HG03159 (cell line): ENCODE data around the gene KCTD19.

Experiments
- ATAC-seq: cut with Tn5 transposase; IDR thresholded peaks from one replicate; pipeline ENCODE4 v1.9.1; 2021; ENCODE audit warnings: mild to moderate bottlenecking, moderate library complexity; ENCODE audit not compliant: unreplicated experiment

Gene KCTD19

GRCh38 chr16:67260426-67261063 is 66.0 kb downstream of the KCTD19 start:
- no peak for ATAC-seq

- no peak for ATAC-seq
Measured at GRCh38 chr16:67259705-67260104, 66.8 kb downstream of the KCTD19 start.

GRCh38 chr16:67258161-67258835 is 68.2 kb downstream of the KCTD19 start:
- ATAC-seq, result no peak

GRCh38 chr16:67257486-67258160 is 68.9 kb downstream of the KCTD19 start:
- no peak for ATAC-seq

GRCh38 chr16:67256701-67257230 is 69.8 kb downstream of the KCTD19 start:
- ATAC-seq, result no peak

GRCh38 chr16:67255553-67256221 is 70.9 kb downstream of the KCTD19 start:
- no peak for ATAC-seq

- ATAC-seq, result no peak
Measured at GRCh38 chr16:67254801-67255552, 71.6 kb downstream of the KCTD19 start.

GRCh38 chr16:67252609-67253497 is 73.7 kb downstream of the KCTD19 start:
- no peak for ATAC-seq

- ATAC-seq, result no peak
Measured at GRCh38 chr16:67250045-67250327, 76.6 kb downstream of the KCTD19 start.

- ATAC-seq, result no peak
Measured at GRCh38 chr16:67249178-67250044, 77.1 kb downstream of the KCTD19 start.

GRCh38 chr16:67248401-67249177 is 78.0 kb downstream of the KCTD19 start, which contains the start of gene SLC9A5:
Gene SLC9A5, plus strand, starts transcription at chr16:67248979. Its CDS starts 36 bp downstream, at chr16:67249015.
- no peak for ATAC-seq

GRCh38 chr16:67248073-67248400 is 78.5 kb downstream of the KCTD19 start:
- no peak for ATAC-seq

GRCh38 chr16:67247192-67248072 is 79.1 kb downstream of the KCTD19 start, which contains the start of gene FHOD1:
Gene FHOD1, minus strand, starts transcription at chr16:67247481. Its CDS starts 71 bp downstream, at chr16:67247410.
- peak; percentile 55 for ATAC-seq

- no peak for ATAC-seq
Measured at GRCh38 chr16:67246756-67247191, 79.8 kb downstream of the KCTD19 start.

- no peak for ATAC-seq
Measured at GRCh38 chr16:67246081-67246755, 80.3 kb downstream of the KCTD19 start.

- no peak for ATAC-seq
Measured at GRCh38 chr16:67245674-67246080, 80.9 kb downstream of the KCTD19 start.
